ENCODE data around the gene IL21R.

DNA sequence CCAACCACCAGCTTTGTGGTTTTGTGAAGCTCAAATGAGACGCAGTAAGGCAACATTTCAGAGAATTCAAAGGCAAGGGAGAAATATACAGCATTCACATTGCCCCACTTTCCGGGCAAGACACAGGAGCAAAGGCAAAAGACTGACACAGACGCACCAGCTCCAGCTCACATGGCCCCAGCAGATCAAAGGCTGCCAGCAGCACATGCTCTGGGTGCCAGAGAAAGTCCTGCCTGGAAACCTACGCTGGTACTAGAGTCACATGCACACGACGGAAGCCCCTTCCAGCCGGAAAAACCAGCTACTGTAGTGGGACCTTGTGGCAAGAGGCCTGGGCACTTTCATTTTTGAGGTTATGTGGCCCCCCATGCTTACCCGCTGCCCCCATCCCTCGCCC lies 97.7 kb downstream of the IL21R start:
- TF ChIP-seq, protein P1, sequence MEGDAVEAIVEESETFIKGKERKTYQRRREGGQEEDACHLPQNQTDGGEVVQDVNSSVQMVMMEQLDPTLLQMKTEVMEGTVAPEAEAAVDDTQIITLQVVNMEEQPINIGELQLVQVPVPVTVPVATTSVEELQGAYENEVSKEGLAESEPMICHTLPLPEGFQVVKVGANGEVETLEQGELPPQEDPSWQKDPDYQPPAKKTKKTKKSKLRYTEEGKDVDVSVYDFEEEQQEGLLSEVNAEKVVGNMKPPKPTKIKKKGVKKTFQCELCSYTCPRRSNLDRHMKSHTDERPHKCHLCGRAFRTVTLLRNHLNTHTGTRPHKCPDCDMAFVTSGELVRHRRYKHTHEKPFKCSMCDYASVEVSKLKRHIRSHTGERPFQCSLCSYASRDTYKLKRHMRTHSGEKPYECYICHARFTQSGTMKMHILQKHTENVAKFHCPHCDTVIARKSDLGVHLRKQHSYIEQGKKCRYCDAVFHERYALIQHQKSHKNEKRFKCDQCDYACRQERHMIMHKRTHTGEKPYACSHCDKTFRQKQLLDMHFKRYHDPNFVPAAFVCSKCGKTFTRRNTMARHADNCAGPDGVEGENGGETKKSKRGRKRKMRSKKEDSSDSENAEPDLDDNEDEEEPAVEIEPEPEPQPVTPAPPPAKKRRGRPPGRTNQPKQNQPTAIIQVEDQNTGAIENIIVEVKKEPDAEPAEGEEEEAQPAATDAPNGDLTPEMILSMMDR (tag by site-specific recombination; IDR thresholded peaks at IDR 0.05) = no peak
- TF ChIP-seq WT1 (tag by site-specific recombination; IDR thresholded peaks at IDR 0.05) (no peak), HOXC10 (CRISPR knock-in tag; IDR thresholded peaks at IDR 0.05) (no peak), ZNF239 (tag by site-specific recombination; IDR thresholded peaks at IDR 0.05) (no peak), ZFP37 (tag by site-specific recombination; IDR thresholded peaks at IDR 0.05) (no peak)
- TF ChIP-seq, protein P2, sequence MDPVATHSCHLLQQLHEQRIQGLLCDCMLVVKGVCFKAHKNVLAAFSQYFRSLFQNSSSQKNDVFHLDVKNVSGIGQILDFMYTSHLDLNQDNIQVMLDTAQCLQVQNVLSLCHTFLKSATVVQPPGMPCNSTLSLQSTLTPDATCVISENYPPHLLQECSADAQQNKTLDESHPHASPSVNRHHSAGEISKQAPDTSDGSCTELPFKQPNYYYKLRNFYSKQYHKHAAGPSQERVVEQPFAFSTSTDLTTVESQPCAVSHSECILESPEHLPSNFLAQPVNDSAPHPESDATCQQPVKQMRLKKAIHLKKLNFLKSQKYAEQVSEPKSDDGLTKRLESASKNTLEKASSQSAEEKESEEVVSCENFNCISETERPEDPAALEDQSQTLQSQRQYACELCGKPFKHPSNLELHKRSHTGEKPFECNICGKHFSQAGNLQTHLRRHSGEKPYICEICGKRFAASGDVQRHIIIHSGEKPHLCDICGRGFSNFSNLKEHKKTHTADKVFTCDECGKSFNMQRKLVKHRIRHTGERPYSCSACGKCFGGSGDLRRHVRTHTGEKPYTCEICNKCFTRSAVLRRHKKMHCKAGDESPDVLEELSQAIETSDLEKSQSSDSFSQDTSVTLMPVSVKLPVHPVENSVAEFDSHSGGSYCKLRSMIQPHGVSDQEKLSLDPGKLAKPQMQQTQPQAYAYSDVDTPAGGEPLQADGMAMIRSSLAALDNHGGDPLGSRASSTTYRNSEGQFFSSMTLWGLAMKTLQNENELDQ (tag by site-specific recombination; IDR thresholded peaks at IDR 0.05; ENCODE audit: low read depth) = no peak

Data from HEK293 (cell line).